Chondrocyte (in vitro differentiated cells): ENCODE results near the gene NAPSA. TPM values are rescaled to one million over a fixed set of nuclear protein-coding genes. Genes with fewer than 3 reads are reported as not detected.

Source experiments
- DNase-seq: peaks from one replicate; pipeline ENCODE4 v3.0.0; 2021; ENCODE audit warnings: mixed read lengths, low spot score
- H3K27ac Mint-ChIP-seq: one replicate; pipeline ENCODE4 v1.8.0; 2021; ENCODE audit warnings: mild to moderate bottlenecking, moderate library complexity, mixed read lengths; ENCODE audit not compliant: unreplicated experiment
- H3K27me3 Mint-ChIP-seq: 2 replicates; pipeline ENCODE4 v1.8.0; 2021; ENCODE audit warnings: low read depth, mixed read lengths
- H3K36me3 Mint-ChIP-seq: 2 replicates; pipeline ENCODE4 v1.8.0; 2021; ENCODE audit warnings: low read depth, mixed read lengths
- H3K4me1 Mint-ChIP-seq: 2 replicates; pipeline ENCODE4 v1.8.0; 2021; ENCODE audit warnings: low read depth, mild to moderate bottlenecking, mixed read lengths
- H3K4me3 Mint-ChIP-seq: one replicate; pipeline ENCODE4 v1.8.0; 2021; ENCODE audit warnings: mild to moderate bottlenecking, moderate library complexity, mixed read lengths; ENCODE audit not compliant: unreplicated experiment
- H3K9me3 Mint-ChIP-seq: 2 replicates; pipeline ENCODE4 v1.8.0; 2021; ENCODE audit warnings: low read depth, mixed read lengths
- total RNA-seq: library from RNA; stranded (reverse); gene quantifications from 3 replicates; pipeline ENCODE4 v1.2.1, GENCODE V29; 2021
- TF ChIP-seq, protein P1 (sequence below): fragments of 200-600 bp; sonication (generic); IDR thresholded peaks from 2 replicates; pipeline ENCODE4 v1.5.0; 2021; ENCODE audit warnings: antibody characterized with exemption, mild to moderate bottlenecking, moderate library complexity

Gene NAPSA
- total RNA-seq, 1 donor from 2014 or later, result 0.55 TPM

DNA sequence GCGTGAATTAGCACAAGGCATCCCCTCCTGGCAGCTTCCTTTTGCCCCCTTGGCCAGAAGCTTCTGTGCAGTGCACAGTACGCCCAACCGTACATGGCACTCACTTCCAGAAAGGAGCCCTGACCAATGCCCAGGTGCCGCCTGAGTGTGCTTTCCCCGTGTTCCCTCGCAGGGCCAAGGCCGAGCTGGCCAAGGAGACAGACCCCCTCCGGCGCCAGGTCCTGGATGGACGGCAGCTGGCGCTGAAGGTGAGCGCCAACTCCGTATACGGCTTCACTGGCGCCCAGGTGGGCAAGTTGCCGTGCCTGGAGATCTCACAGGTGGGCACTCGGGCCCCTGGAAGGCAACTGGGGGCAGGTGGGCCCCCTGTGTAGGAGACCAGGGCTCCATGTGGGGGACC, 43.9 kb upstream of the NAPSA start:
- TF ChIP-seq, protein P1, sequence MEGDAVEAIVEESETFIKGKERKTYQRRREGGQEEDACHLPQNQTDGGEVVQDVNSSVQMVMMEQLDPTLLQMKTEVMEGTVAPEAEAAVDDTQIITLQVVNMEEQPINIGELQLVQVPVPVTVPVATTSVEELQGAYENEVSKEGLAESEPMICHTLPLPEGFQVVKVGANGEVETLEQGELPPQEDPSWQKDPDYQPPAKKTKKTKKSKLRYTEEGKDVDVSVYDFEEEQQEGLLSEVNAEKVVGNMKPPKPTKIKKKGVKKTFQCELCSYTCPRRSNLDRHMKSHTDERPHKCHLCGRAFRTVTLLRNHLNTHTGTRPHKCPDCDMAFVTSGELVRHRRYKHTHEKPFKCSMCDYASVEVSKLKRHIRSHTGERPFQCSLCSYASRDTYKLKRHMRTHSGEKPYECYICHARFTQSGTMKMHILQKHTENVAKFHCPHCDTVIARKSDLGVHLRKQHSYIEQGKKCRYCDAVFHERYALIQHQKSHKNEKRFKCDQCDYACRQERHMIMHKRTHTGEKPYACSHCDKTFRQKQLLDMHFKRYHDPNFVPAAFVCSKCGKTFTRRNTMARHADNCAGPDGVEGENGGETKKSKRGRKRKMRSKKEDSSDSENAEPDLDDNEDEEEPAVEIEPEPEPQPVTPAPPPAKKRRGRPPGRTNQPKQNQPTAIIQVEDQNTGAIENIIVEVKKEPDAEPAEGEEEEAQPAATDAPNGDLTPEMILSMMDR, result no peak
- H3K4me3 Mint-ChIP-seq, result no peak overlapping the region
- peaks cover 3% of the 10 kb centered on the region for H3K36me3 Mint-ChIP-seq
- no peaks in the 10 kb centered on the region for H3K4me1 Mint-ChIP-seq
- no peak overlapping the region for H3K27ac Mint-ChIP-seq
- H3K9me3 Mint-ChIP-seq, result no peaks in the 10 kb centered on the region
- no peak for DNase-seq
- no peaks in the 10 kb centered on the region for H3K27me3 Mint-ChIP-seq

DNA sequence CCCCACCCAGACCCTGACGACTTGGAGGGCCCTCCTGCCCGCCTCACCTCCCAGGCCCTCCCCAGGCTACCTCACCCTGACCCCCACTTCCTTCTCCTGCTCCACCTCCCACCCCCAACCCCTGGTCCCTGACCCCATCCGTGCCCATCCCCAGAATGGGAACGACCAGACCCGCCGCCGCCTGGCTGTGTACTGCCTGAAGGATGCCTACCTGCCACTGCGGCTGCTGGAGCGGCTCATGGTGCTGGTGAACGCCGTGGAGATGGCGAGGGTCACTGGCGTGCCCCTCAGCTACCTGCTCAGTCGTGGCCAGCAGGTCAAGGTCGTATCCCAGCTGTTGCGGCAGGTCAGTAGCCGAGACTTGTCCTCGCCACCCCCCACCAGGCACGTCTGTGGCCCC, 41.4 kb upstream of the NAPSA start:
- Mint-ChIP-seq H3K4me1 (no peaks in the 10 kb centered on the region), H3K9me3 (no peaks in the 10 kb centered on the region), H3K27ac (no peak overlapping the region), H3K4me3 (no peak overlapping the region), H3K27me3 (no peaks in the 10 kb centered on the region), H3K36me3 (peaks cover 3% of the 10 kb centered on the region)
- TF ChIP-seq, protein P1, result no peak
- DNase-seq, result no peak

DNA sequence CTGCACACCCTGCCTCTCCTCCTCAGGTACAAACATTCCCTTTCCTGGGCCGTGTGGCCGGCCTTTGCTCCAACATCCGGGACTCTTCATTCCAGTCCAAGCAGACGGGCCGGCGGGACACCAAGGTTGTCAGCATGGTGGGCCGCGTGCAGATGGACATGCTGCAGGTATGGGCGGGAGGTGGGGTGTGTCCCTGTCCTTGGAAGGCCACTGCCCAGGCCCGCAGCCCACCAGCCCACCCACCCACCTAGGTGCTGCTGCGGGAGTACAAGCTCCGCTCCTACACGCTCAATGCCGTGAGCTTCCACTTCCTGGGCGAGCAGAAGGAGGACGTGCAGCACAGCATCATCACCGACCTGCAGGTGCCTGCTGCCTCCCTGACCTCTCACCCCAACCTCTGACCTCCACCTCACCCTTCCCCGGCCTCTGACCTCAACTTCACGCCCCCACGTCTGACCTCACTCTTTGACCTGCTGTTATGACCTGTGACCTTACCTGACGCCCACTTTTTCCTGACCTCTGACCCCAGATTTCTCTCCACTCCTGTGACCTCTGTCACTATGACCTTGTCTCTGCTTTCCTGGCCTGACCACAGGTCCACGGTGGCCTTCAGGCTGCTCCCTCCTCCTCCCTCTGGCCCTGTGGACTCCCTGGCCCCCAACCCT, 40.8 kb upstream of the NAPSA start:
- TF ChIP-seq, protein P1, result no peak
- H3K4me3 Mint-ChIP-seq, result no peak overlapping the region
- H3K27me3 Mint-ChIP-seq, result no peaks in the 10 kb centered on the region
- no peaks in the 10 kb centered on the region for H3K4me1 Mint-ChIP-seq
- H3K27ac Mint-ChIP-seq, result peak overlapping the region; percentile 12
- H3K9me3 Mint-ChIP-seq, result no peaks in the 10 kb centered on the region
- H3K36me3 Mint-ChIP-seq, result peaks cover 2% of the 10 kb centered on the region
- no peak for DNase-seq

DNA sequence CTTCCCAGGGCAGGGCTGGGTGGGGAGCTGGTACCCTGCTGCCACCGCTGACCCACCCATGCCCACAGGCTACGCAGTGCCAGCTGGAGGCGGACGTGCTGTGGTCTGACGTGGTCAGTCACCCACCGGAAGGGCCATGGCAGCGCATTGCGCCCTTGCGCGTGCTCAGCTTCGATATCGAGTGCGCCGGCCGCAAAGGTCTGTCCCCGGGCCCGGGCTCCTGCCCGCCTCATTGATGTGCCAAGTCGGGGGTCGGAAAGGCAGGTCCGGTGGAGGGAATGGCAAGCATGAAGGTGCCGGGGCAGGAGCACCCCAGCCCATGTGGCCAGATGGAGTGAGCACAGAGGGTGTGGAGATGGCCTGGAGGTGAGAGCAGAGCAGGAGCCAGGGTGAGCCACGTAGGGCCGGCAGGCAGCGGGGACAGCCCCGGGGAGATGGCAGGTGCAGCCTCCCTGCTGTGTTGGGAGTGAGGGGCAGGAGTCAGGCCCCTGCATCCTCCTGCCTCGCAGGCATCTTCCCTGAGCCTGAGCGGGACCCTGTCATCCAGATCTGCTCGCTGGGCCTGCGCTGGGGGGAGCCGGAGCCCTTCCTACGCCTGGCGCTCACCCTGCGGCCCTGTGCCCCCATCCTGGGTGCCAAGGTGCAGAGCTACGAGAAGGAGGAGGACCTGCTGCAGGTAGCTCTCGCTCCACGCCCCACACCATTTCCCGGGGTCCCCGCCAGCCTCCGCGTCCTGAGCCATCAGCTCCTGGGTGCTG, 37.3 kb upstream of the NAPSA start:
- H3K4me1 Mint-ChIP-seq, result no peaks in the 10 kb centered on the region
- H3K9me3 Mint-ChIP-seq, result no peaks in the 10 kb centered on the region
- no peaks in the 10 kb centered on the region for H3K27me3 Mint-ChIP-seq
- no peak overlapping the region for H3K4me3 Mint-ChIP-seq
- no peak for DNase-seq
- H3K27ac Mint-ChIP-seq, result no peak overlapping the region
- TF ChIP-seq, protein P1, result no peak
- H3K36me3 Mint-ChIP-seq, result peaks cover 2% of the 10 kb centered on the region

DNA sequence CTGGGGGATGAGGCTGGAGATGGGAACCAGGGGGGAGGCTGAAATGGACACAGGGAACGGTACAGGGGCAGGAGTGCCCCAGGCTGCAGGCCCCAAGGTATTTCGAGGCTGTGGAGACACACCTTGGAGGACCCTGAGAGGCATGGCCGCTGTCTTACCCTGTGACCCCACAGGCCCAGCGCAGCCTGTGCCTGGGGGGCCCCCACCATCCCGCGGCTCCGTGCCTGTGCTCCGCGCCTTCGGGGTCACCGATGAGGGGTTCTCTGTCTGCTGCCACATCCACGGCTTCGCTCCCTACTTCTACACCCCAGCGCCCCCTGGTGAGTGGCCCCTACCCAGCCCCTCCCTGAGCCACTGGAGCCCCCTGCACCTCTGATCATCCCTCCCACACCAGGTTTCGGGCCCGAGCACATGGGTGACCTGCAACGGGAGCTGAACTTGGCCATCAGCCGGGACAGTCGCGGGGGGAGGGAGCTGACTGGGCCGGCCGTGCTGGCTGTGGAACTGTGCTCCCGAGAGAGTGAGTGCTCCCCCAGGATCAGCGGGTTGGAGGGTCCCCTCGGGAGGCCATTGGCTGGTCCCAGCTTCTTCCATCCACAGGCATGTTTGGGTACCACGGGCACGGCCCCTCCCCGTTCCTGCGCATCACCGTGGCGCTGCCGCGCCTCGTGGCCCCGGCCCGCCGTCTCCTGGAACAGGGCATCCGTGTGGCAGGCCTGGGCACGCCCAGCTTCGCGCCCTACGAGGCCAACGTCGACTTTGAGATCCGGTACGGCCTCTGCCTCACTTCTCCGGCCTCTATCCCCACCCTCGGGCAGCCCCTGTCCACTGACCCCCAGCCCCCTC, 36.4 kb upstream of the NAPSA start:
- H3K4me1 Mint-ChIP-seq, result no peaks in the 10 kb centered on the region
- H3K36me3 Mint-ChIP-seq, result peaks cover 2% of the 10 kb centered on the region
- TF ChIP-seq, protein P1, result peak; percentile 20
- H3K9me3 Mint-ChIP-seq, result no peaks in the 10 kb centered on the region
- H3K27ac Mint-ChIP-seq, result no peak overlapping the region
- H3K27me3 Mint-ChIP-seq, result no peaks in the 10 kb centered on the region
- DNase-seq, result peak; percentile 89
- no peak overlapping the region for H3K4me3 Mint-ChIP-seq
